GM12874 (cell line): ENCODE measurements around the gene DHFR2.

Experiments used
- TF ChIP-seq, protein P1 (sequence below): IDR thresholded peaks from 2 replicates; pipeline ENCODE4 v1.5.1; 2011; ENCODE audit warnings: low read depth, mild to moderate bottlenecking, control low read depth, low read length, moderate library complexity; ENCODE audit not compliant: insufficient read depth

DHFR2 gene

DNA sequence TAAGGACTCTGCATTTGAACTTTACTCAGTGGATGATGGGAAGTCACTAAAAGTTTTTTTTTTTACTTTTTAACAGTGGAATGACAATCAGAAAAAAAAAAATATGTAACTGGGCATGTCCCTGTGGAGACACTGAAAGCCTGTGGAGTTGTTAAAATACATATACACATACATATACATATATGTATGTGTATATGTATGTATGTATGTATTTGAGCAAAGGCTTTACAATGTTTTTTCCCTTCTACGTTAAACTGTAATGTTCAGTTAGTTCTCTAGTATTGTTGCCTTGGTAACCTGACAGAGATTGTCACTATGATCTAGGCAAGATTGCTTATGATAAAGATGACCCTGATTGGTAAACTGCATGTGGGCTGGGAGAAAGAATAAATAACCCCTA is 30.4 kb upstream of the DHFR2 start:
- TF ChIP-seq, protein P1, sequence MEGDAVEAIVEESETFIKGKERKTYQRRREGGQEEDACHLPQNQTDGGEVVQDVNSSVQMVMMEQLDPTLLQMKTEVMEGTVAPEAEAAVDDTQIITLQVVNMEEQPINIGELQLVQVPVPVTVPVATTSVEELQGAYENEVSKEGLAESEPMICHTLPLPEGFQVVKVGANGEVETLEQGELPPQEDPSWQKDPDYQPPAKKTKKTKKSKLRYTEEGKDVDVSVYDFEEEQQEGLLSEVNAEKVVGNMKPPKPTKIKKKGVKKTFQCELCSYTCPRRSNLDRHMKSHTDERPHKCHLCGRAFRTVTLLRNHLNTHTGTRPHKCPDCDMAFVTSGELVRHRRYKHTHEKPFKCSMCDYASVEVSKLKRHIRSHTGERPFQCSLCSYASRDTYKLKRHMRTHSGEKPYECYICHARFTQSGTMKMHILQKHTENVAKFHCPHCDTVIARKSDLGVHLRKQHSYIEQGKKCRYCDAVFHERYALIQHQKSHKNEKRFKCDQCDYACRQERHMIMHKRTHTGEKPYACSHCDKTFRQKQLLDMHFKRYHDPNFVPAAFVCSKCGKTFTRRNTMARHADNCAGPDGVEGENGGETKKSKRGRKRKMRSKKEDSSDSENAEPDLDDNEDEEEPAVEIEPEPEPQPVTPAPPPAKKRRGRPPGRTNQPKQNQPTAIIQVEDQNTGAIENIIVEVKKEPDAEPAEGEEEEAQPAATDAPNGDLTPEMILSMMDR: no peak

DNA sequence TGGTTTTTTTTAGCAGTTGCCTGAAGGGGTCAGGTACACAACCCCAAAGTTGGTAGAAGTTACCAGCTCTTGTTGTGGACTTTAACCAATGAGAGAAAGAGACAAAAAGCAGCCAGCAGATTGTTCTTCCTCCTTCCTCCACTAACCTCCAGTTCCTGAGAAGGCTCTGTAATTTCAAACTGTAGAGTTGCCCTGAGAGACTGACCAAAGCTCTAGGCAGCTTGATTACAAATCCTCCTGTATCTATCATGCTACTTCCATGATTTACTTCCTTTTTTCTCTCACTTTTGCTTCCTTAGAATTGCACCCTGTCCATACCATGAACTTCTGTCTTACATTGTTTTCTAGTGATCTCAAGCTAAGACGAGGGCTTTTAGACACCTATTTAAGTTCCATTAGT is 29.4 kb upstream of the DHFR2 start:
- TF ChIP-seq, protein P1: no peak

DNA sequence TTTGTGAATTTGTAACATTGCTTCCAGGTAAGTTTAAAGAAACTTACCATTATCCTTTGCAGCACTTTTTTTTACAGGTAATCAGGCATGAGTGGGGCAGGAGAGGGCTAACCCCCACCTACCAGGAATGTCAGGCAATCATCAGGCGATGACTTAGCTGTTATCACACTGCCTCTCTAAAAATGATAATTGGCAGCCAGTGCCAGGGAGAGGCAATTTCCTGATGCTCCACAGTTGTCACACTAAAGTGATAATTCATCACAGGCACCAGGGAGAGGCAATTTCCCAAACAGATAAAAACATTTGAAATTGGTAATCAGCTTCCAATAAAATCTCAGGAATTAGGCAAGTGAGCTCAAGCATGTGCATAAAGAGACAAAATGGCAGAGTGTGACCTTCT is 26.4 kb upstream of the DHFR2 start:
- TF ChIP-seq, protein P1: no peak

DNA sequence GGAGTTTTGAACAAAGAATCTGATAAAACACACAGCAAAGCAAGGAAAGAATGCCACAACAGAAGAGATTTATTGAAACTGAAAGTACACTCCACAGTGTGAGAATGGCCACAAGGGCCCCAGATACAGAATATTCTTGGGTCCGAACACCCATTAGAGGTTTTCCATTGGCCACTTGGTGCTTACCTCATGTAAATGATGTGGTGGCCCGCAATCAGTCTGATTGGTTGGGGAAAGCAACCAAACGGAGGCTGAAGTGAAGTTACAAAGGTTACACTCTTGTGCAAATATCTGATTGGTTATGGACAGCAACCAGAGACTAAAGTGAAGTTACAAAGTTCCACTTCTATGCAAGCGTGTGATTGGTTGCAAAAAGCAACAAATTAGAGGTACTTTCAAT is 20.5 kb upstream of the DHFR2 start:
- TF ChIP-seq, protein P1: no peak

DNA sequence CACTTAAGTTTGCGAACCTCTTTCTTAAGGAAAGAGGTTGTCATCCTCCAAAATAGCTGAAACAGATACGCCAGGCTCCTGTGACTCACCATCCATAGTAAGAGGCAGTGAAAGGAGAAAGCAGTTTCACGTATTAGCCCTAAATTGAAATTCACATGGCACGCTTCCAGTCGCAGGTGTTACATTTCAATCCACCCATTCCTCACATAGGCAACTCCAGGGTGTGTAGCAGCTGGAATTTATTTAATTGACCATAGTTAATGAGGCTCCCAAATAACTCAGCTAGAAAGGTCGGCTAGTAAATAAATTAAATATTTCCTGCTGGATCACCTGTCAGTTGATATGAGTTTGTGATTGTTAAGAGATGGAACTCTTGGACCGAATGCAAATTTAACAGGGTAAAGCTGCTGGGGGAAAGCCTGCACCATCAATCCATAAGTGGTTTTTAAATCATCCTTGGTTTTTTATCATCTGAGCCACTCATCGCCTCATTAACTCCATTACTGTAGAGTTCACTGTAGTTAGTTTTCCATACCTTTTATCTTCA is 19.7 kb upstream of the DHFR2 start:
- TF ChIP-seq, protein P1: no peak

DNA sequence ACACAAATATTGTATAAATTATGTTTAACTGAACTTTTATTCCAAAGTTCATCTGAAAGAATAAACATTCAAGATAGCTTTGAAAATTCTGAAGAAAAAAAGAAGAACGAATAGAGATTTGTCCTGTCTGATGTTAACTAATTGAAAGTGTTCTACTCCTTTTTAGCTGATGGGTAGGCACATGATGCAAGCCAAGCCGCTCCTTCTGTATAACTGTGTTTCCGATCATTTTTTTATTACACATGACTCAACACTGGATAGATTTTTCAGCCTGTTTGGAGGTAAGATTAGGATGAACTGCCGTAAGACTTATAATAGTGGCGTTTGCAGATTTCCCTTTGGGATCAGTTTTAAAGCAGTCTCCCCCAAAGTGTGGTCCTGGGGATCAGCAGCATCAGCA is 19.2 kb upstream of the DHFR2 start:
- TF ChIP-seq, protein P1: no peak

DNA sequence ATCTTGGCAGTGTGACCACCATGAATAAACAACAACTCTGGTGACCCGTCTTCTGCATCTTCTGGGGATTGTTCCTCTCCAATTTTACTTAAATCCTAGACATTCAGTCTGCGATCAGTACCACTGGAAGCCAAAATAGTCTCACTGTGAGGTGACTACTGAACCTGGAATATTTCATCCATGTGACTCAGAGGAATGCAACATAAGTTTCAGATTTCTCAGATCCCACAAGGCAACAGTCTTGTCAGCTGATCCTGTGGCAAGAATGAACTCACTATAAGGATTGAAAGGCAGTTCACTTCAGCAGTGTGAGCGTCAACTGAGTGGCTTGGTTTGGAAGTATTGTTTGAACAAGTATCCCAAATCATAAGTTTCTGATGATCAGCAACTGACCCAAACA is 13.3 kb upstream of the DHFR2 start:
- TF ChIP-seq, protein P1: no peak
